ENCODE measurements around the gene GCNT1.
"Not testable (repeated sequence)": the region's sequence is repeated elsewhere in the genome, so short reads cannot be mapped to it uniquely, and the experiment has no call there.

Gene GCNT1

GRCh38 chr9:76458903-76459693 lies at the start of gene GCNT1:
Gene GCNT1, plus strand, starts transcription at chr9:76459182. Its CDS starts 43,200 bp downstream, at chr9:76502382.
- peak; percentile 73 for DNase-seq

- DNase-seq = no peak
These were observed 46.3 kb upstream of the GCNT1 start for GRCh38 chr9:76412638-76413037.

- DNase-seq = no peak
These were observed 45.3 kb upstream of the GCNT1 start for GRCh38 chr9:76413658-76414057.

GRCh38 chr9:76414661-76415060 lies 44.3 kb upstream of the GCNT1 start:
- DNase-seq = no peak

GRCh38 chr9:76415154-76415553 lies 43.8 kb upstream of the GCNT1 start:
- DNase-seq = no peak

GRCh38 chr9:76415731-76416130 lies 43.3 kb upstream of the GCNT1 start:
- no peak for DNase-seq

GRCh38 chr9:76417394-76417793 lies 41.6 kb upstream of the GCNT1 start:
- no peak for DNase-seq

GRCh38 chr9:76419782-76420380 lies 39.1 kb upstream of the GCNT1 start:
- DNase-seq = no peak

- DNase-seq = no peak
These were observed 35.5 kb upstream of the GCNT1 start for GRCh38 chr9:76423216-76424177.

- no peak for DNase-seq
These were observed 34.5 kb upstream of the GCNT1 start for GRCh38 chr9:76424491-76424890.

GRCh38 chr9:76425677-76426453 lies 33.1 kb upstream of the GCNT1 start:
- DNase-seq = no peak

GRCh38 chr9:76426807-76427419 lies 32.1 kb upstream of the GCNT1 start:
- no peak for DNase-seq

GRCh38 chr9:76431601-76432000 lies 27.4 kb upstream of the GCNT1 start:
- DNase-seq = no peak

GRCh38 chr9:76433406-76433805 lies 25.6 kb upstream of the GCNT1 start:
- no peak for DNase-seq

GRCh38 chr9:76433836-76434235 lies 25.1 kb upstream of the GCNT1 start:
- DNase-seq = no peak

GRCh38 chr9:76434897-76435296 lies 24.1 kb upstream of the GCNT1 start:
- DNase-seq = not testable (repeated sequence)

- DNase-seq = not testable (repeated sequence)
These were observed 21.8 kb upstream of the GCNT1 start for GRCh38 chr9:76437017-76437699.

GRCh38 chr9:76438841-76439588 lies 20.0 kb upstream of the GCNT1 start:
- DNase-seq = no peak

GRCh38 chr9:76441551-76442322 lies 17.2 kb upstream of the GCNT1 start:
- no peak for DNase-seq

GRCh38 chr9:76443887-76444286 lies 15.1 kb upstream of the GCNT1 start:
- DNase-seq = no peak
